ENCODE results near the gene DUS4L. TPM values are rescaled to one million over a fixed set of nuclear protein-coding genes. Genes with fewer than 3 reads are reported as not detected.

DUS4L gene
- total RNA-seq, 1 donor from 2014 or later: 12.4 TPM

GRCh38 chr7:107581387-107582013, 17.7 kb downstream of the DUS4L start:
- TF ChIP-seq CTCF (conservative IDR thresholded peaks at IDR 0.05): no peak
- H3K27me3 Mint-ChIP-seq: no peaks in the 10 kb centered on the region
- DNase-seq (ENCODE audit: extremely low spot score, unreplicated experiment): no peak

GRCh38 chr7:107582875-107583274, 19.1 kb downstream of the DUS4L start:
- Mint-ChIP-seq H3K27ac (no peak overlapping the region), H3K9me3 (peaks cover 4% of the 10 kb centered on the region), H3K4me3 (no peak overlapping the region), H3K4me1 (ENCODE audit: unreplicated experiment) (peaks cover 14% of the 10 kb centered on the region), H3K27me3 (no peaks in the 10 kb centered on the region), H3K36me3 (peaks cover 8% of the 10 kb centered on the region)
- no peak for TF ChIP-seq CTCF (conservative IDR thresholded peaks at IDR 0.05)
- no peak for DNase-seq (ENCODE audit: extremely low spot score, unreplicated experiment)

More at GRCh38 chr7:107581387-107582013, 17.7 kb downstream of the DUS4L start:
- peaks cover 14% of the 10 kb centered on the region for H3K4me1 Mint-ChIP-seq (ENCODE audit: unreplicated experiment)
- H3K36me3 Mint-ChIP-seq: peaks cover 8% of the 10 kb centered on the region
- H3K4me3 Mint-ChIP-seq: peak overlapping the region; percentile 89
- H3K27ac Mint-ChIP-seq: peak overlapping the region; percentile 11
- peaks cover 4% of the 10 kb centered on the region for H3K9me3 Mint-ChIP-seq

- no peaks in the 10 kb centered on the region for H3K27me3 Mint-ChIP-seq
- peaks cover 4% of the 10 kb centered on the region for H3K9me3 Mint-ChIP-seq
- TF ChIP-seq CTCF (conservative IDR thresholded peaks at IDR 0.05): no peak
- H3K4me3 Mint-ChIP-seq: no peak overlapping the region
- DNase-seq (ENCODE audit: extremely low spot score, unreplicated experiment): no peak
- peak overlapping the region; percentile 39 for H3K27ac Mint-ChIP-seq
- peaks cover 14% of the 10 kb centered on the region for H3K4me1 Mint-ChIP-seq (ENCODE audit: unreplicated experiment)
- peaks cover 15% of the 10 kb centered on the region for H3K36me3 Mint-ChIP-seq
These were observed 20.9 kb downstream of the DUS4L start for GRCh38 chr7:107584716-107585115.

GRCh38 chr7:107588529-107589130, 24.9 kb downstream of the DUS4L start:
- no peak overlapping the region for H3K27ac Mint-ChIP-seq
- H3K9me3 Mint-ChIP-seq: peaks cover 4% of the 10 kb centered on the region
- H3K4me1 Mint-ChIP-seq (ENCODE audit: unreplicated experiment): peaks cover 5% of the 10 kb centered on the region
- no peak overlapping the region for H3K4me3 Mint-ChIP-seq
- TF ChIP-seq CTCF (conservative IDR thresholded peaks at IDR 0.05): no peak
- H3K36me3 Mint-ChIP-seq: peaks cover 17% of the 10 kb centered on the region
- no peak for DNase-seq (ENCODE audit: extremely low spot score, unreplicated experiment)
- no peaks in the 10 kb centered on the region for H3K27me3 Mint-ChIP-seq

GRCh38 chr7:107591421-107591820, 27.6 kb downstream of the DUS4L start:
- Mint-ChIP-seq H3K9me3 (no peaks in the 10 kb centered on the region), H3K36me3 (peaks cover 16% of the 10 kb centered on the region), H3K27ac (peak overlapping the region; percentile 14), H3K4me1 (ENCODE audit: unreplicated experiment) (no peaks in the 10 kb centered on the region), H3K4me3 (no peak overlapping the region), H3K27me3 (no peaks in the 10 kb centered on the region)
- no peak for TF ChIP-seq CTCF (conservative IDR thresholded peaks at IDR 0.05)
- DNase-seq (ENCODE audit: extremely low spot score, unreplicated experiment): no peak
